Activated T-cell treated with anti-CD3 and anti-CD28 coated beads, Interleukin-2, amount 50 U/mL, for 72 hours (primary cell): Measurements from ENCODE around the gene STX7. TPM values are rescaled to one million over a fixed set of nuclear protein-coding genes. Genes with fewer than 3 reads are reported as not detected.

Experiments used
- ATAC-seq, 2 donors: fragments of 150-1000 bp; cut with Tn5 transposase; replicated peaks in 1 of 2; 2 replicates each; pipeline ENCODE4 v1.10.0; 2021; ENCODE audit warnings: moderate library complexity in 2 of 2, mild to moderate bottlenecking in 1 of 2
- DNase-seq, 2 donors: peaks; one replicate each; pipeline ENCODE4 v3.0.0; 2021 to 2022; ENCODE audit warnings: mixed read lengths in 1 of 2
- H3K27ac Mint-ChIP-seq: one replicate; pipeline ENCODE4 v1.8.0; 2022; ENCODE audit warnings: mild to moderate bottlenecking, moderate library complexity, mixed read lengths
- H3K27me3 Mint-ChIP-seq: one replicate; pipeline ENCODE4 v1.8.0; 2022; ENCODE audit warnings: low read depth, mixed read lengths
- H3K36me3 Mint-ChIP-seq, 2 donors: one replicate each; pipeline ENCODE4 v1.8.0; 2022; ENCODE audit warnings: mixed read lengths in 2 of 2, mild to moderate bottlenecking in 1 of 2; ENCODE audit not compliant: insufficient read depth in 2 of 2
- H3K4me1 Mint-ChIP-seq: one replicate; pipeline ENCODE4 v1.8.0; 2022; ENCODE audit warnings: low read depth, mixed read lengths
- H3K4me3 Mint-ChIP-seq, 2 donors: one replicate each; pipeline ENCODE4 v1.8.0; 2022; ENCODE audit warnings: mild to moderate bottlenecking in 2 of 2, mixed read lengths in 2 of 2, moderate library complexity in 2 of 2
- H3K9me3 Mint-ChIP-seq, 2 donors: one replicate each; pipeline ENCODE4 v1.8.0; 2022; ENCODE audit warnings: mixed read lengths in 2 of 2
- total RNA-seq, 2 donors: library from RNA; stranded (reverse); gene quantifications; one replicate each; pipeline ENCODE4 v1.2.3, GENCODE V29; 2022

The STX7 gene
- total RNA-seq, 2 donors from 2014 or later, result 10.6 to 15.3 TPM

DNA sequence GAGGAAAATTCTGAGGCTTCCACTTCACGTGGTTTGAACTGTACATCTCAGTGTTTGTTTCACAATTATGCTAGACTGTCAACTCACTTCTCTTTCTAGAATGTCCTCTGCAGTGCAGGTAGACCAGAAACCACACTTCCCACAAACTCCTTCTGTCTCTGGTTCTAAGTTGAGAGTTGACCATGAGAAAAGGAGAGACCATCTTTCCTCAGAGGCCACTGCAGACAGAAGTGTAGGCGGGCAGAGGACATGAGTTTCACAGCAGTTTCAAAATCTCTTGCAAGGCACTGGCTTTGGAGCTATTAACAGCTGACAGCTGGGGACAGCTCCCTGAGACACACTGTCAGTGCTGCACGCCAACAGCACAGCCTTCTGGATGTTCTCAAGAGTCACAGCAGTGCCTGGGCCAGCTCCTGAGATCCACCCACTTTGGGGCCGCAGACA lies 56.2 kb downstream of the STX7 start:
- H3K4me1 Mint-ChIP-seq, result peaks cover 5% of the 10 kb centered on the region
- no peaks in the 10 kb centered on the region for H3K36me3 Mint-ChIP-seq
- H3K4me3 Mint-ChIP-seq, result no peak overlapping the region
- DNase-seq (no peak), ATAC-seq (no peak)
- H3K27ac Mint-ChIP-seq, result no peak overlapping the region
- H3K27me3 Mint-ChIP-seq, result no peaks in the 10 kb centered on the region
- no peaks in the 10 kb centered on the region for H3K9me3 Mint-ChIP-seq

DNA sequence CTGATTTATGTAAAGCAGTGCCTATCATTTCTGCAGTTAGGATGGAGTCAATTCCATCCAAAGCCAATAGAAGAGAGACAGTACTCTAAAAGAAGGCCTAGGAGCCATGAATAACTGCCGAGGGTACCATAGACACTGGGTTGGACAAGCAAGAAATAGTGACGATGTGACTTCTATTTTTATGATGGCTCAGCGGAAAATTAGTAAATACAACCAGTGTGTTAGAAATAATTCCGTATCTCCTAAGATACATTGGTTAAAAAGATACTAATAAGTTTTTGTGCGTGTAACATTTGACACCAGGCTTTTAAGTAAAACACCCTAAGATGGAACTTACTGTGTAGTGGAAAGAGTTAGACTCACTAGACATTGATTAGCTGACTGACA lies 66.1 kb downstream of the STX7 start:
- DNase-seq, result no peak
- no peak overlapping the region for H3K4me3 Mint-ChIP-seq
- H3K9me3 Mint-ChIP-seq, result peaks cover 0 to under 1% of the 10 kb centered on the region in 2 donors
- H3K4me1 Mint-ChIP-seq, result no peaks in the 10 kb centered on the region
- ATAC-seq, result no peak
- H3K27ac Mint-ChIP-seq, result no peak overlapping the region
- H3K27me3 Mint-ChIP-seq, result no peaks in the 10 kb centered on the region
- H3K36me3 Mint-ChIP-seq, result peaks cover 0 to 1% of the 10 kb centered on the region in 2 donors

DNA sequence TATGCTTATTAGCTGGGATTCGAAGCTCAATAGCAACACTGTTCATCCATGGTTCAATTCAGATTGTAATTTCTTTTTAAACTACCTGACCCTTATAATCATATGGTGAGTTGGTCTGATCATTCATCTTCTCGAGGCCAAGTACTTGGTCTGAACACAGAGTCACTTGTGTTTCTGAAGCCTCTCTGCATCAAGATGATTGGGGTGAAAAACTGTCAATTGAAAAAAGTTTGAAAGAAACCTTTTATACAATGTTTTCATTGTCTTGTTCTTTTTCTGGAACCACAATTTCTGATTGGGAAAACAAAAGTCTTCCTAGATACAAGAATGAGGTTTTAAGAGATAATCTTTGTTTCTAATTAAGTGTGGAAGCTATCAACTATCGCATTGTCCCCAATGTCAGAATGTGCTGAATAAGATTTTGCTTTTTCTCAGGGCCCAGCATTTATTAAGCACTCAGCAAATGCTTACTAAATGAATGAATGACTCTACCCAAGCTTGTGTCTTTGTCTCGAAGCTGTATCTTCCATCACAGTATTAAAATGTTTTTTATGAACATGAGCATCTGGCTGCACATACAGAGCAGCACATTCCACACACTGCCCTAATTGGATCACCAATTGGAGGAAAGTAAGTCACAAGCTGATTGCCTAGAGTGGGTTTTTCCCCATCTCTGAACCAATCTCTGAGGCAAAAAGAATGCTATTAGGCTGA lies 66.6 kb downstream of the STX7 start:
- no peak overlapping the region for H3K27ac Mint-ChIP-seq
- DNase-seq, result no peak
- no peaks in the 10 kb centered on the region for H3K4me1 Mint-ChIP-seq
- peaks cover 0 to 3% of the 10 kb centered on the region in 2 donors for H3K9me3 Mint-ChIP-seq
- ATAC-seq, result no peak
- no peak overlapping the region for H3K4me3 Mint-ChIP-seq
- H3K27me3 Mint-ChIP-seq, result no peaks in the 10 kb centered on the region
- peaks cover 0 to 3% of the 10 kb centered on the region in 2 donors for H3K36me3 Mint-ChIP-seq

DNA sequence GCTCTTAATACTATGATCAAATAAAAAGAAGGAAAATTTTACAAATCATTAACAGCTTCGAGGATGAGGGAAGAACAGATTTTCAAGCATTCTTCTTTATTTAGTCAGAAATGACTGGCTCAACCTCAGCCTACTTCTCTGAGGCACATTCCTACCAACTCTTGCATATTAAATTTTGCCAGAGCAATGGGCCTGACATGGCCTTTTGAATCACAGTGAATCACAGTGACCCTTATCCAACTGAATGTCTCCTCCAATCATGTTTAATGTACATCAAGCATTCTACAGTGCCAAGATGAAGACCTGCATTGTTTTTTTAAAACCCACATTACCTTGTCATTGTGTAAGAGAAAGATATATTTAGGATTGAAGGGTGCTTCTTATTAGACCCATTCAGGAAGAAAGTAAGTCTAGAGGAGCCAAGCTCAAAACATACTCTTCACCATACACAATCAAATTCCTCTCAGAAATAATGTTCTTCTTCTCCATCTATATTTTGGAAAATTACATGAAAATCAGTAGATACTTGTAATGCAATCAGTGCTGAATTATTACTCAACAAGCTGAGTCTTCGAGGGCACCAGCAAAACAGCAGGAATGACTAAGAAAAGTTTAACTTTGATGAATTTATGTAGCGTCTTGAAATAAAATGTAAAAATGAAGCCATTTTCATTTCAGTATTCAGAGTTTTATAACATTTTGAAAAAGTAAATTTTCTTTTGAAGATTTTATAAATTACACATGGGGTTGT lies 67.5 kb downstream of the STX7 start:
- Mint-ChIP-seq H3K27ac (no peak overlapping the region), H3K27me3 (no peaks in the 10 kb centered on the region), H3K9me3 (peaks cover 0 to 3% of the 10 kb centered on the region in 2 donors), H3K4me1 (no peaks in the 10 kb centered on the region), H3K36me3 (peaks cover 0 to 3% of the 10 kb centered on the region in 2 donors), H3K4me3 (no peak overlapping the region)
- ATAC-seq (no peak), DNase-seq (no peak)

DNA sequence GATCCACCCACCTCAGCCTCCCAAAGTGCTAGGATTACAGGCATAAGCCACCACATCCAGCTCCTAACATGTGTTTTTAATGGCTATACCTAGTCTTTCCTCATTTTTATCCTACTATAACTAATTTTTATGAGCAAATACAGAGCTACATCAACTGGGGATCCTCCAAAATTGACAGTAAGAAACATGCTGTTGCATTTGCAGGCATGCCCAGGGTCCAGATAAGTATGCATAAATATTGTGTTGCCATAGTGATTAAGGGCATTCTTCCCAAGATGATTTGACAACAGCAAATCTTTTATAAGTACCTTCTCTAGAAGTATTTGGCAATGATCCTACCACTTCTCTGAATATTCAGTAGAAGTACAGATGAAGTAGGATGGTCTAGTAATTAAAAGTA lies 69.7 kb downstream of the STX7 start:
- Mint-ChIP-seq H3K27me3 (no peaks in the 10 kb centered on the region), H3K36me3 (peaks cover 3 to 6% of the 10 kb centered on the region in 2 donors), H3K9me3 (peaks cover 5 to 10% of the 10 kb centered on the region in 2 donors), H3K4me1 (no peaks in the 10 kb centered on the region), H3K27ac (no peak overlapping the region), H3K4me3 (no peak overlapping the region)
- ATAC-seq, result no peak
- DNase-seq, result no peak

DNA sequence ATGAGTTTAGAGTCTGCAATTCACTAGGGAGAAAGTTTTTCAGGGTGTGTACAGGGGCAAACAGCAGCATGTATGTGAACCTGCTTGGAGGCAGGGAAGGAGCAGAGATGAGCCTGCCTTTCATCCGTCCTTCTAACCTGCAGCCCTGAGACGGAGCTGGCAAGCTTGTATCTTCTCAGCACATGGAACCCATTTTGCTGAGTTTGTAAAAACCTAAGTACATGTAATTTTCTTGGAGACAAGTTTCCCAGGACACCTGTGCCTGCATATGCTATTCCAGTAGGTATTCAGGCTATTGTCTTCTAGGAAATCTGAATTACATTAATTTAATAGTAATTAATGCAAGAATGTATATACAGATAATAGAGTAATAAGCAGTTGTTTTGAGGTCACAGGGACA lies 82.8 kb downstream of the STX7 start:
- DNase-seq (no peak), ATAC-seq (no peak)
- Mint-ChIP-seq H3K27me3 (peaks cover 40% of the 10 kb centered on the region), H3K9me3 (peaks cover 0 to 4% of the 10 kb centered on the region in 2 donors), H3K4me3 (no peak overlapping the region), H3K27ac (no peak overlapping the region), H3K4me1 (no peaks in the 10 kb centered on the region), H3K36me3 (no peaks in the 10 kb centered on the region)

DNA sequence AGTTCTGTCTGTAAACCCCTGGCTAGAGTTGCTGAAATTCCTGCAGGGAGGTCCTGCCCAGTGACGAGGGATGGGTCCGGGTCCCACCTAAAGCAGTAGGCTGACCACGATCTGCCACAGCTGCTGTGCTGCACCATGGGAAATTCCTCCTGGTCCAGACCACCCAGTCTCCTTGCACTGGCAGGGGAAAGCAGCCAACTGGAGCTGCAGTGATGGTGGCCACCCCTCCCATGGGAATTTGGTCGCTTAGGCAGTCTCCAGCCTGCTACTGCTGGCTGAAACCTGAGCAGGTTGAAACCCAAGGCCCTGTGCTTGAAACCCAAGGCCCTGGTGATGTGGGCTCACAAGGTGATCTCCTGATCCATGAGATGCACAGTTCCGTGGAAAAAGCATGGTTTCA lies 87.7 kb downstream of the STX7 start:
- ATAC-seq, result no peak
- H3K27ac Mint-ChIP-seq, result no peak overlapping the region

DNA sequence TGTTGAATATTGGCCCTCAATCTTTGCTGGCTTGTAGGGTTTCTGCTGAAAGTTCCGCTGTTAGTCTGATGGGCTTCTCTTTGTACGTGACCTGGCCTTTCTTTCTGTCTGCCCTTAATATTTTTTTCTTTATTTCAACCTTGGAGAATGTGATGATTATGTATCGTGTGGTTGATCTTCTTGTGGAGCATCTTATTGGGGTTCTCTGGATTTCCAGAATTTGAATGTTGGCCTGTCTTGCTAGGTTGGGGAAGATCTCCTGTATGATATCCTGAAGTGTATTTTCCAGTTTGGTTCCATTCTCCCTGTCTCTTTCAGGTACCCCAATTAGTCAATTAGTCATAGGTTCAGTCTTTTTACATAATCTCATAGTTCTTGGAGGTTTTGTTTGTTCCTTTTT lies 89.1 kb downstream of the STX7 start:
- Mint-ChIP-seq H3K9me3 (peaks cover 11 to 18% of the 10 kb centered on the region in 2 donors), H3K4me1 (no peaks in the 10 kb centered on the region), H3K27me3 (peaks cover 33% of the 10 kb centered on the region), H3K27ac (no peak overlapping the region), H3K4me3 (no peak overlapping the region), H3K36me3 (peaks cover 3 to 6% of the 10 kb centered on the region in 2 donors)
- no peak for ATAC-seq
- DNase-seq, result no peak

More for the DNA sequence above, 87.7 kb downstream of the STX7 start:
- Mint-ChIP-seq H3K36me3 (peaks cover 3 to 6% of the 10 kb centered on the region in 2 donors), H3K4me3 (no peak overlapping the region), H3K9me3 (peaks cover 11 to 16% of the 10 kb centered on the region in 2 donors), H3K27me3 (peaks cover 33% of the 10 kb centered on the region), H3K4me1 (no peaks in the 10 kb centered on the region)
- DNase-seq, result no peak

DNA sequence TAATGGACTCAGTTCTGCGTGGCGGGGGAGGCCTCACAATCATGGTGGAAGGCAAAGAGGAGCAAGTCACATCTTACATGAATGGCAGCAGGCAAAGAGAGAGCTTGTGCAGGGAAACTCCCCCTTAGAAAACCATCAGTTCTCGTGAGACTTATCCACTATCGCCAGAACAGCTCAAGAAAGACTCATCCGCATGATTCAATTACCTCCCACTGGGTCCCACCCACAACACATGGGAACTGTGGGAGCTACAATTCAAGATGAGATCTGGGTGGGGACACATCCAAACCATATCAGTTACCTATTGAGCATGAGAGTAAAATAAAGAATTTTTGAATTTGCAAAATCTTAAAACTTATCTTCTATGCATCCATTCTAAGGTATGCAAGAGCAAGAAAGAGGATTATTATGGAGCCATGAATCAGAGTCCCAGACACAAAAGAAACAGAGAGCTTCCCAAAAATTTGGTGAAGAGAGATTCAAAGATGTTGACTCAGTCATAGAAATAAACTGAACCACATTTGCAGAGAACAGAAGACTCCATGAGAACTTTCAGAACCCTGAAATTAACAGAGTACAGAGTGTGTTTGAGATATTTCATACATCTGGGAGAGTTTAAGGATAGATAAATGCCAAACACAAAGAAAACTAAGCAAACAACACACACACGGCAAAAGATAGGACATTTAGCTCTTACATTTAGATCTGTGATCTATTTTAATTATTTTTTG lies 94.5 kb downstream of the STX7 start:
- no peak overlapping the region for H3K4me3 Mint-ChIP-seq
- peaks cover 0 to 6% of the 10 kb centered on the region in 2 donors for H3K36me3 Mint-ChIP-seq
- ATAC-seq (no peak), DNase-seq (no peak)
- H3K9me3 Mint-ChIP-seq, result peaks cover 11 to 17% of the 10 kb centered on the region in 2 donors
- peaks cover 37% of the 10 kb centered on the region for H3K27me3 Mint-ChIP-seq
- H3K4me1 Mint-ChIP-seq, result no peaks in the 10 kb centered on the region
- H3K27ac Mint-ChIP-seq, result no peak overlapping the region

DNA sequence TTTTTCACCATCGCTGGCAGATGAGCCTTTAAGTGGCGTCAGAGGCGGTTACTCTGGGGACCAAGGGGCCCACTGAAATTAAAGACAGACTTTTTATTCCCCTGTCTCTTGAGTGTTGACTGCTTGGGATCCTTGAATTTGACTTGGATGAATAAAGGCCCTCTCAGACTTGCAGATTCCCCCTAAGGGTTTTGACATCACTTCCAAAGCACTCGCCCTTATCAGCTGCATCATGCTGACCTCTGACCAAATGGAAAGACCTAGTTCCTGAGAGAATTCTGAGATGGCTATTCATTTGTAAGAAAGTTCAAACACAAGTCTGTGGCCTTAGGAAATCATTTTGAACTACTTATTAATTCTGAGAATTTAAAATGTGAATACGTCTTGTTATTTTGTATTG lies 98.2 kb downstream of the STX7 start:
- H3K27ac Mint-ChIP-seq, result no peak overlapping the region
- no peaks in the 10 kb centered on the region for H3K4me1 Mint-ChIP-seq
- ATAC-seq, result no peak
- H3K36me3 Mint-ChIP-seq, result no peaks in the 10 kb centered on the region
- H3K4me3 Mint-ChIP-seq, result no peak overlapping the region
- no peak for DNase-seq
- H3K9me3 Mint-ChIP-seq, result peaks cover 0 to 6% of the 10 kb centered on the region in 2 donors
- peaks cover 62% of the 10 kb centered on the region for H3K27me3 Mint-ChIP-seq

DNA sequence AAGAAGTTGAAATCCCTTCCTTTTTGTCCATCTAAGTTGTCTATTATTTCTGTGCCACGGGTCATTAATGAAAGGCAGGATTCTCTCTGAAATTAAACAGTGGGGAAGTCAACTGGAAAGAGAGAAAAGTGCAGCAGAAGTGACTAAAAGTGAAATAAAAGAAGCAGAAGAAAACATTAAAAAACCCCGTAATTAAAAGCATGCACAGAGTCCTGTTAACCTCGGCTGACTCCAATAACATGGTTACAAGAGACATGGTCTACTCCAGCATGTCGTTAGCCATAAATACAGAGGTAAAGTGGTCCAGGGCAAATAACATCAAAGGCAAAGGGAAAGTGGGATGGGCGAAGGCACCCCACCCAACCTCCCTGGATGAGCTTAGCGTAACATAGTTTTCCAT lies 98.6 kb downstream of the STX7 start:
- no peaks in the 10 kb centered on the region for H3K4me1 Mint-ChIP-seq

DNA sequence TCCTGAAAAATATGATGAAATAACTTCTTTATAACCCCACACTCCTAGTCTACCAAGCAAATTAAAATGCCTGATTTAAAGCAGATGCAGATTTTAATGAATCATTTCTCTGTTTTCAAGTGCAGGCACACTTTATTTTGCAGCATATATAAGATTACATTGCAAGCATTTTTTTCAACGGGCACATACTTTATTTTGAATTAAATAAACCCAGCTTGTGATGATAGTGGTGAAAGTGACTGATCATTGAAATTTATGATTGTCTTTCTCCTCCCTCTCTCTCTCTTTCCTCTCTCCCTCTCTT lies 99.5 kb downstream of the STX7 start:
- no peak overlapping the region for H3K27ac Mint-ChIP-seq
- H3K36me3 Mint-ChIP-seq, result no peaks in the 10 kb centered on the region
- DNase-seq, result no peak
- ATAC-seq, result no peak
- H3K4me1 Mint-ChIP-seq, result no peaks in the 10 kb centered on the region
- peaks cover 0 to 4% of the 10 kb centered on the region in 2 donors for H3K9me3 Mint-ChIP-seq
- no peak overlapping the region for H3K4me3 Mint-ChIP-seq
- peaks cover 73% of the 10 kb centered on the region for H3K27me3 Mint-ChIP-seq

More for the DNA sequence above, 98.6 kb downstream of the STX7 start:
- no peak for ATAC-seq
- Mint-ChIP-seq H3K27me3 (peaks cover 66% of the 10 kb centered on the region), H3K9me3 (peaks cover 0 to 4% of the 10 kb centered on the region in 2 donors), H3K4me3 (no peak overlapping the region), H3K27ac (no peak overlapping the region), H3K36me3 (no peaks in the 10 kb centered on the region)
- DNase-seq, result no peak
